OCI-LY3 (cell line): ENCODE results near the gene ULBP1.
"Not testable (repeated sequence)": the region's sequence is repeated elsewhere in the genome, so short reads cannot be mapped to it uniquely, and the experiment has no call there.

ENCODE experiments used
- EZH2phosphoT487 ChIP-seq: fragments of 200-600 bp; shearing (Covaris generic); IDR thresholded peaks from 2 replicates; pipeline ENCODE4 v1.6.1; 2018; ENCODE audit warnings: antibody characterized with exemption, mixed run types, low read depth
- TF ChIP-seq, protein P1 (sequence below): fragments of 200-600, 300-600 bp; sonication (generic); IDR thresholded peaks from 2 replicates; pipeline ENCODE4 v1.5.1; 2014; ENCODE audit warnings: antibody characterized with exemption, low read length, low read depth

DNA sequence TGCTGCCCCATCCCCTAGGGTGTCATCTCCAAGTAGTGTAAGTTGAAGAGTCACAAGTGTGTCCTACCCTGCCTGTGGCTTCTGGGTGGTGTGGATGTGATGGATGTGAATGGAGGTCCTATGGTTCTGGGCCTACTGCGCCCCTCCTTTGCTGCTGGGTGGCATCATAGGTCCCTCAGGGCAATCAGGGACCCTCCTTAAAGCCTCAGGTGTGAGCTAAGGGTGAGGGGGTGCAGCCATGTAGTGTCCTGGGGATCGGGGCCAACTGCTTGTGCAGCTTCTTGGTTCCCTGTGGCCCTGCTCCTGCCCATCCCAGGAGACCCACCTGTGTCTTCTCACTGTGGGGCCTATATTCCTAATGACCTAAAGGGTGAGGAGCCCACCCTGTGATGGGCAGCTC, 2.6 kb downstream of the ULBP1 start:
- not testable (repeated sequence) for TF ChIP-seq EZH2phosphoT487
- TF ChIP-seq, protein P1, sequence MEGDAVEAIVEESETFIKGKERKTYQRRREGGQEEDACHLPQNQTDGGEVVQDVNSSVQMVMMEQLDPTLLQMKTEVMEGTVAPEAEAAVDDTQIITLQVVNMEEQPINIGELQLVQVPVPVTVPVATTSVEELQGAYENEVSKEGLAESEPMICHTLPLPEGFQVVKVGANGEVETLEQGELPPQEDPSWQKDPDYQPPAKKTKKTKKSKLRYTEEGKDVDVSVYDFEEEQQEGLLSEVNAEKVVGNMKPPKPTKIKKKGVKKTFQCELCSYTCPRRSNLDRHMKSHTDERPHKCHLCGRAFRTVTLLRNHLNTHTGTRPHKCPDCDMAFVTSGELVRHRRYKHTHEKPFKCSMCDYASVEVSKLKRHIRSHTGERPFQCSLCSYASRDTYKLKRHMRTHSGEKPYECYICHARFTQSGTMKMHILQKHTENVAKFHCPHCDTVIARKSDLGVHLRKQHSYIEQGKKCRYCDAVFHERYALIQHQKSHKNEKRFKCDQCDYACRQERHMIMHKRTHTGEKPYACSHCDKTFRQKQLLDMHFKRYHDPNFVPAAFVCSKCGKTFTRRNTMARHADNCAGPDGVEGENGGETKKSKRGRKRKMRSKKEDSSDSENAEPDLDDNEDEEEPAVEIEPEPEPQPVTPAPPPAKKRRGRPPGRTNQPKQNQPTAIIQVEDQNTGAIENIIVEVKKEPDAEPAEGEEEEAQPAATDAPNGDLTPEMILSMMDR: not testable (repeated sequence)
